ENCODE data around the gene ABCA1. TPM values are rescaled to one million over a fixed set of nuclear protein-coding genes. Genes with fewer than 3 reads are reported as not detected.
A peak's percentile ranks its signal among the peaks of the same experiment; 100 is the strongest.

ABCA1 gene
- total RNA-seq, 4 donors from 2014 or later = 4.9 to 23.8 (median 21.5) TPM

DNA sequence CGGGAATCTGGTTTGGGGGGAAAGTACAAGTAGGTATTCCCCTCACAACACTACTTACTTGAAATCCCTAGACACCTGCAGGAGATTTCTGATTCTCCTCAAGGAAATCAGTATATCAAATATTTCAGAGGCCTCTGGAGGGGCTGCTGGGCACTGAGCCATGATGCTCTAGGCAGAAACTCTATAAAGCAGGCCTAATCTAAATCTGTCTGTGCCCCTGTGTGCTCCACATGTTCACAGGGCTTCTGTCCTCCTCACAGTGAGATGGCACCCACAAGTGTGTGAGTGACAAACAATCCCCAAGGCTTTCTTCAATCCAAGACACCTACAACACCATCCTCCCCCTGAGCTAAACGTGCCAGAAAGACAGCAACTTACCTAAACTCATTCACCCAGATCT is 125.0 kb downstream of the ABCA1 start:
- no peak for TF ChIP-seq POLR2A (IDR thresholded peaks at IDR 0.05)
- TF ChIP-seq, protein P1, sequence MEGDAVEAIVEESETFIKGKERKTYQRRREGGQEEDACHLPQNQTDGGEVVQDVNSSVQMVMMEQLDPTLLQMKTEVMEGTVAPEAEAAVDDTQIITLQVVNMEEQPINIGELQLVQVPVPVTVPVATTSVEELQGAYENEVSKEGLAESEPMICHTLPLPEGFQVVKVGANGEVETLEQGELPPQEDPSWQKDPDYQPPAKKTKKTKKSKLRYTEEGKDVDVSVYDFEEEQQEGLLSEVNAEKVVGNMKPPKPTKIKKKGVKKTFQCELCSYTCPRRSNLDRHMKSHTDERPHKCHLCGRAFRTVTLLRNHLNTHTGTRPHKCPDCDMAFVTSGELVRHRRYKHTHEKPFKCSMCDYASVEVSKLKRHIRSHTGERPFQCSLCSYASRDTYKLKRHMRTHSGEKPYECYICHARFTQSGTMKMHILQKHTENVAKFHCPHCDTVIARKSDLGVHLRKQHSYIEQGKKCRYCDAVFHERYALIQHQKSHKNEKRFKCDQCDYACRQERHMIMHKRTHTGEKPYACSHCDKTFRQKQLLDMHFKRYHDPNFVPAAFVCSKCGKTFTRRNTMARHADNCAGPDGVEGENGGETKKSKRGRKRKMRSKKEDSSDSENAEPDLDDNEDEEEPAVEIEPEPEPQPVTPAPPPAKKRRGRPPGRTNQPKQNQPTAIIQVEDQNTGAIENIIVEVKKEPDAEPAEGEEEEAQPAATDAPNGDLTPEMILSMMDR (IDR thresholded peaks at IDR 0.05 in 4 of 5, conservative IDR thresholded peaks at IDR 0.05 in 1 of 5) = no peak
- Histone ChIP-seq H3K4me1 (no peaks in the 10 kb centered on the region), H3K27ac (peak overlapping the region; percentile 40 to 55 (median 48)), H3K4me3 (no peak overlapping the region), H3K36me3 (peaks cover 3 to 94% of the 10 kb centered on the region in 2 donors), H3K27me3 (no peaks in the 10 kb centered on the region), H3K9me3 (no peaks in the 10 kb centered on the region)
- ATAC-seq = no peak
- DNase-seq = no peak
- intact Hi-C loops (cut with DNase I; ENCODE audit: low total_unique reads) = no loop called here
- in situ Hi-C loops (cut with MboI; ENCODE audit: low sequenced_read_pairs in 4 of 4) = no loop called here

DNA sequence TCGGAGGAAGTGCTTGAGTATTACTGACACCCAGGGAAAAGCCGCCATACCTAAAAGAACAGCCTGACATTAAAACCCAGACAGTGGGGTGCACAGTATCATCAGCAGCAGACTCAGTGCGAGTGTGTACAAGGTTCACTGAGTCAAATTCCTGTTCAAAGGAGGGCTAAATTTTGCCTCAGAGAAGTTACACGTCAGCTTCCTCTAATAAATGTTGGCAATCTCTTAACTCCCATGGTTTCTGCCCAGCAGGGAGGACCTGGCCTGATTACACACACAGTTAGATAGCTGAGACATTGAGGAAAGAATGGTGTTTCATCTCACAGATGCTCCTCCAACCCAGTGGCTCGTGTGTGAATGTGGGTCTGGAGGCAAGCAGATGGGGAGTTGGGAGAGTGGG is 125.8 kb downstream of the ABCA1 start:
- peak; percentile 37 to 46 for ATAC-seq

GRCh38 chr9:104800068-104800785 is 127.7 kb downstream of the ABCA1 start:
- ATAC-seq (no peak), DNase-seq (no peak)
- no peak overlapping the region for H3K4me3 ChIP-seq
- H3K9me3 ChIP-seq = no peaks in the 10 kb centered on the region
- in situ Hi-C loops (cut with MboI; ENCODE audit: low sequenced_read_pairs in 4 of 4) (no loop called here), intact Hi-C loops (cut with DNase I; ENCODE audit: low total_unique reads) (no loop called here)
- no peak overlapping the region for H3K27ac ChIP-seq
- H3K4me1 ChIP-seq = no peaks in the 10 kb centered on the region
- H3K36me3 ChIP-seq = peaks cover 6 to 98% of the 10 kb centered on the region in 2 donors
- TF ChIP-seq POLR2A (IDR thresholded peaks at IDR 0.05) = no peak
- TF ChIP-seq, protein P1 (IDR thresholded peaks at IDR 0.05 in 4 of 5, conservative IDR thresholded peaks at IDR 0.05 in 1 of 5) = no peak
- no peaks in the 10 kb centered on the region for H3K27me3 ChIP-seq

More for the DNA sequence above, 125.8 kb downstream of the ABCA1 start:
- no peak for DNase-seq
- H3K27me3 ChIP-seq = no peaks in the 10 kb centered on the region
- no peak for TF ChIP-seq POLR2A (IDR thresholded peaks at IDR 0.05)
- TF ChIP-seq, protein P1 (IDR thresholded peaks at IDR 0.05 in 4 of 5, conservative IDR thresholded peaks at IDR 0.05 in 1 of 5) = no peak
- in situ Hi-C loops (cut with MboI; ENCODE audit: low sequenced_read_pairs in 4 of 4) (no loop called here), intact Hi-C loops (cut with DNase I; ENCODE audit: low total_unique reads) (no loop called here)
- H3K4me3 ChIP-seq = no peak overlapping the region
- H3K27ac ChIP-seq = peak overlapping the region; percentile 40 to 55 (median 48)
- no peaks in the 10 kb centered on the region for H3K9me3 ChIP-seq
- no peaks in the 10 kb centered on the region for H3K4me1 ChIP-seq
- H3K36me3 ChIP-seq = peaks cover 5 to 98% of the 10 kb centered on the region in 2 donors

DNA sequence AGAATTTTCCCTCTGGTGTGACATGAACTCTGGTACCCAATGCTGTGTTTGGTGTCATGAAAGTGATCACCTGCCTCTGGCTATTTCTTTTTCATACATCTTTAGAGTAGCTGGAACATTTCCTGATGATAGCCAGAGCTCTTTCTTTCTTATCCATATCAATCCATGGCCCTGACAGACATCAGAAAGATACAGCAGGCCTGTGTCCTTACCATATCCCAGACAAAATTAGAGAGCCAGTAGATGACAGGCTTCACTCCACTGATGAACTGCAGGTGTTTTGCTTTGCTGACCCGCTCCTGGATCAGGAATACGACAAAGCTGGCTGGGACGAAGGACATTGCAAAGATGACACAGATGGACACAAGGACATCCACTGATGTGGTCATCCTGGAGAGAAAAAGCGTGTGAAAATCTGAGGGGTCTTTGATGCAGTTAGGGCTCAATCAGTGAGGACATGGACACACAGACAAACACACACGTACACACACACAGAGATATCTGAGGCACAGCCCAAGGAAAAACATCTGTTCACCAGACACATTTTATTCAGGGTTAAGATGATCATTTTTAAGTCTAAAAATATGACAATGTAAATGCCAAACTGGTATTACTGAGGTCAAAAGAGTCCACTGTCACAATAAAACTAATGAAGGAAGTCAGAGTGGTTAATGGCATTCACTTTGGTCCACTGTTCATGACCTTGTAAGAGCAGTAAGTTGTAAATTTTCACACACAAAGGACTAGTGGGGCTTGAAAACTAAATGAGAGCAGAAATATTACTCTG is 129.6 kb downstream of the ABCA1 start:
- in situ Hi-C loops (cut with MboI; ENCODE audit: low sequenced_read_pairs in 4 of 4) = loop anchor here in 2 of 4 donors (25.0 kb wide), 1 partner anchor 614 kb away; no protein-coding TSS in a partner anchor
- Histone ChIP-seq H3K36me3 (peaks cover 6 to 98% of the 10 kb centered on the region in 2 donors), H3K9me3 (no peaks in the 10 kb centered on the region), H3K4me1 (no peaks in the 10 kb centered on the region), H3K27me3 (no peaks in the 10 kb centered on the region), H3K27ac (peak overlapping the region in 1 of 4 donors; percentile 46), H3K4me3 (no peak overlapping the region)
- ATAC-seq = no peak
- no peak for DNase-seq
- intact Hi-C loops (cut with DNase I; ENCODE audit: low total_unique reads) = no loop called here
- TF ChIP-seq, protein P1 (IDR thresholded peaks at IDR 0.05 in 4 of 5, conservative IDR thresholded peaks at IDR 0.05 in 1 of 5) = no peak
- TF ChIP-seq POLR2A (IDR thresholded peaks at IDR 0.05) = no peak
